Endothelial cell of umbilical vein (primary cell): ENCODE results near the gene HSPA2. TPM values are rescaled to one million over a fixed set of nuclear protein-coding genes. Genes with fewer than 3 reads are reported as not detected.

ENCODE experiments used
- BruUV-seq: library from RNA; stranded (reverse); fragments of 400-500 nt; replicated peaks from 2 replicates; lab custom pipeline; 2021; lab: Mats Ljungman, UMichigan
- CTCF ChIA-PET: fragments of 300-600, 350-600 bp; sonication (Branson Sonifier 250); formaldehyde crosslinking; loops from one replicate; lab custom pipeline; 2021; ENCODE audit warnings: antibody characterized with exemption, inconsistent platforms; lab: Charles Lee
- POLR2A ChIA-PET: fragments of 300-600, 350-600 bp; sonication (Branson Sonifier 250); formaldehyde crosslinking; loops from one replicate; lab custom pipeline; 2021; ENCODE audit warnings: antibody characterized with exemption, inconsistent platforms; lab: Charles Lee
- DNase-seq: peaks from one replicate; pipeline ENCODE4 v3.0.0-alpha.2; 2011; ENCODE audit warnings: low read depth, low spot score
- FAIRE-seq: peaks from 2 replicates; lab custom pipeline; 2011; peaks lifted over from hg19 to GRCh38; lab: Jason Lieb, UNC
- H2AFZ ChIP-seq: 2 replicates; pipeline ENCODE4 v1.6.0; 2012; ENCODE audit warnings: low read depth, low read length, control low read depth, inconsistent platforms
- H3K27ac ChIP-seq: 2 replicates; pipeline ENCODE4 v1.5.1; 2011; ENCODE audit warnings: low read depth, mild to moderate bottlenecking, control low read depth, low read length, moderate library complexity; ENCODE audit not compliant: insufficient read depth
- H3K27me3 ChIP-seq, 2 experiments: 2 replicates each; pipeline versions ENCODE4 v1.6.0 to v1.6.1; 2011; ENCODE audit warnings: low read length in 2 of 2, mixed read lengths in 1 of 2; ENCODE audit not compliant: control insufficient read depth in 2 of 2, insufficient read depth in 2 of 2
- H3K36me3 ChIP-seq, 2 experiments: 2 replicates in 1 of 2; 3 replicates in 1 of 2; pipeline ENCODE4 v1.5.1; 2011; ENCODE audit warnings: low read length in 2 of 2, mild to moderate bottlenecking in 1 of 2, moderate library complexity in 1 of 2; ENCODE audit not compliant: control insufficient read depth in 2 of 2, insufficient read depth in 2 of 2; ENCODE audit errors: extremely low read depth in 1 of 2
- H3K4me1 ChIP-seq: 3 replicates; pipeline ENCODE4 v1.5.1; 2011; ENCODE audit warnings: mild to moderate bottlenecking, low read length; ENCODE audit not compliant: control insufficient read depth, insufficient read depth; ENCODE audit errors: extremely low read depth
- H3K4me2 ChIP-seq: 2 replicates; pipeline ENCODE4 v1.6.1; 2011; ENCODE audit warnings: low read length, control low read depth, mixed read lengths; ENCODE audit not compliant: insufficient read depth
- H3K4me3 ChIP-seq, 3 experiments: fragments of 200-600 bp in 1 of 3; sonication (generic), shearing (Covaris generic) in 1 of 3; replicated peaks in 1 of 3; 2 replicates each; pipeline ENCODE4 v1.5.1; 2011 to 2016; ENCODE audit warnings: control low read depth in 3 of 3, low read length in 3 of 3, mild to moderate bottlenecking in 2 of 3, inconsistent platforms in 1 of 3, low read depth in 1 of 3, moderate library complexity in 1 of 3; ENCODE audit not compliant: insufficient read depth in 1 of 3
- H3K79me2 ChIP-seq: 2 replicates; pipeline ENCODE4 v1.6.0; 2012; ENCODE audit warnings: low read length, inconsistent platforms; ENCODE audit not compliant: control insufficient read depth, insufficient read depth
- H3K9ac ChIP-seq: replicated peaks from 2 replicates; pipeline ENCODE3; 2011; ENCODE audit warnings: low read length, control low read depth; ENCODE audit not compliant: insufficient read depth; ENCODE audit errors: extremely low read depth
- H3K9me1 ChIP-seq: replicated peaks from 3 replicates; pipeline ENCODE4 v1.6.0; 2011; ENCODE audit warnings: mild to moderate bottlenecking, low read length; ENCODE audit not compliant: control insufficient read depth, insufficient read depth; ENCODE audit errors: extremely low read depth
- H3K9me3 ChIP-seq: replicated peaks from 2 replicates; pipeline ENCODE4 v1.5.1; 2012; ENCODE audit warnings: low read length, inconsistent platforms; ENCODE audit not compliant: control insufficient read depth, insufficient read depth
- H4K20me1 ChIP-seq: replicated peaks from 2 replicates; pipeline ENCODE3; 2011; ENCODE audit warnings: mild to moderate bottlenecking, low read length; ENCODE audit not compliant: control insufficient read depth, insufficient read depth; ENCODE audit errors: extremely low read depth
- CTCF ChIP-seq, 2 donors: IDR thresholded peaks; 1 replicate in 1 of 2; 2 replicates in 1 of 2; pipeline ENCODE4 v1.5.1; 2011; ENCODE audit warnings: low read length in 2 of 2, mild to moderate bottlenecking in 2 of 2, moderate library complexity in 2 of 2, control low read depth in 1 of 2, inconsistent platforms in 1 of 2, low read depth in 1 of 2; ENCODE audit not compliant: insufficient read depth in 1 of 2; ENCODE audit errors: extremely low read depth in 1 of 2
- EZH2 ChIP-seq: IDR thresholded peaks from 2 replicates; pipeline ENCODE4 v1.6.1; 2012; ENCODE audit warnings: borderline replicate concordance, low read depth, mild to moderate bottlenecking, moderate library complexity, low read length, inconsistent platforms; ENCODE audit not compliant: severe bottlenecking
- FOS ChIP-seq: IDR thresholded peaks from 2 replicates; pipeline ENCODE4 v1.6.1; 2011; ENCODE audit warnings: mild to moderate bottlenecking, low read length, moderate library complexity, borderline replicate concordance; ENCODE audit not compliant: insufficient read depth
- GATA2 ChIP-seq: IDR thresholded peaks from 2 replicates; pipeline ENCODE4 v1.7.0; 2011; ENCODE audit warnings: low read depth, mild to moderate bottlenecking, moderate library complexity, mixed read lengths, low read length; ENCODE audit not compliant: insufficient read length, insufficient read depth
- JUN ChIP-seq: IDR thresholded peaks from 2 replicates; pipeline ENCODE4 v1.6.1; 2011; ENCODE audit warnings: borderline replicate concordance, low read depth; ENCODE audit not compliant: insufficient read length, insufficient read depth
- MAX ChIP-seq: IDR thresholded peaks from 2 replicates; pipeline ENCODE4 v1.6.1; 2011; ENCODE audit not compliant: insufficient read depth, insufficient read length
- MYC ChIP-seq: IDR thresholded peaks from one replicate; pipeline ENCODE4 v1.6.1; 2011; ENCODE audit warnings: mild to moderate bottlenecking, low read depth, low read length
- POLR2A ChIP-seq: IDR thresholded peaks from 2 replicates; pipeline ENCODE4 v1.6.1; 2012; ENCODE audit warnings: low read depth, mild to moderate bottlenecking, control low read depth, low read length
- POLR2AphosphoS5 ChIP-seq: IDR thresholded peaks from 2 replicates; pipeline ENCODE4 v1.6.1; 2012; ENCODE audit warnings: low read depth, mild to moderate bottlenecking, control low read depth, low read length, moderate library complexity; ENCODE audit not compliant: insufficient read depth
- dilution Hi-C: fragments of 300-500 bp; cut with MboI; formaldehyde crosslinking; loops from one replicate; pipeline ENCODE4 v1.15.0; 2019; ENCODE audit warnings: low sequenced_read_pairs; ENCODE audit not compliant: extremely low pct_ligation_motif_present
- intact Hi-C: fragments of 100-400 bp; cut with micrococcal nuclease; formaldehyde crosslinking; loops from one replicate; pipeline ENCODE4 v1.10.0; 2022
- polyA plus RNA-seq, 4 experiments: library from polyadenylated mRNA; depleted of rRNA in 3 of 4; stranded (reverse) in 3 of 4; unstranded in 1 of 4; fragments of >200 nt; gene quantifications; 2 replicates each; pipeline versions ENCODE4 v1.2.1 to v1.2.3, GENCODE V29; 2011 to 2012; ENCODE audit warnings: missing spikeins in 1 of 4
- total RNA-seq: library from RNA; stranded (reverse); gene quantifications from 2 replicates; pipeline ENCODE4 v1.2.3, GENCODE V29; 2021

HSPA2 gene
- total and polyA plus RNA-seq, 2 donors (not counting 3 experiments of a cell fraction or from before 2014, with no cell fraction given) = 5.3 to 11.4 TPM

GRCh38 chr14:64580467-64580866 is 39.9 kb downstream of the HSPA2 start:
- Histone ChIP-seq H3K9ac (no peak overlapping the region), H3K4me2 (no peak overlapping the region), H3K9me3 (no peaks in the 10 kb centered on the region), H3K27me3 (no peaks in the 10 kb centered on the region), H4K20me1 (no peaks in the 10 kb centered on the region), H3K9me1 (no peaks in the 10 kb centered on the region), H3K4me1 (peaks cover 7% of the 10 kb centered on the region), H2AFZ (peak overlapping the region; percentile 28), H3K79me2 (no peaks in the 10 kb centered on the region), H3K36me3 (no peaks in the 10 kb centered on the region), H3K4me3 (no peak overlapping the region), H3K27ac (no peak overlapping the region)
- intact Hi-C loops (loop anchor here (5.0 kb wide), 1 partner anchor 57 kb away; no protein-coding TSS in a partner anchor), dilution Hi-C loops (no loop called here)
- POLR2A ChIA-PET = no interaction called here
- DNase-seq = peak; percentile 44
- CTCF ChIA-PET = interaction anchor here (1.2 kb wide), 1 partner anchor 45 kb away, joined by 3 read pairs; no protein-coding TSS in a partner anchor
- peak; percentile 42 for FAIRE-seq
- BruUV-seq = no TSS peak
- no peak for TF ChIP-seq CTCF (IDR thresholded peaks at IDR 0.05; ENCODE audit: extremely low read depth in 1 of 2, insufficient read depth in 1 of 2, low read depth in 1 of 2, low read length in 2 of 2)
- no peak for TF ChIP-seq POLR2A
- TF ChIP-seq MAX = no peak
- TF ChIP-seq JUN = no peak
- TF ChIP-seq EZH2 = no peak
- no peak for TF ChIP-seq POLR2AphosphoS5
- no peak for TF ChIP-seq FOS
- TF ChIP-seq MYC = no peak
- TF ChIP-seq GATA2 = no peak
